Activated naive CD4-positive, alpha-beta T cell treated with anti-CD3 and anti-CD28 coated beads, Interleukin-2, amount 50 U/mL, for 72 hours (primary cell): ENCODE data around the gene PCDHGC5. TPM values are rescaled to one million over a fixed set of nuclear protein-coding genes. Genes with fewer than 3 reads are reported as not detected.
A peak's percentile ranks its signal among the peaks of the same experiment; 100 is the strongest.

Experiments used
- ATAC-seq, 2 donors: fragments of 150-1000 bp; cut with Tn5 transposase; 2 replicates each; pipeline ENCODE4 v1.10.0; 2021; ENCODE audit warnings: mild to moderate bottlenecking in 2 of 2, moderate library complexity in 2 of 2
- DNase-seq, 2 donors: peaks; one replicate each; pipeline ENCODE4 v3.0.0; 2021 to 2022; ENCODE audit warnings: low spot score in 2 of 2
- H3K27ac Mint-ChIP-seq, 2 donors: one replicate each; pipeline ENCODE4 v1.8.0; 2022; ENCODE audit warnings: mild to moderate bottlenecking in 2 of 2, mixed read lengths in 2 of 2
- H3K36me3 Mint-ChIP-seq, 2 donors: one replicate each; pipeline ENCODE4 v1.8.0; 2022; ENCODE audit warnings: mixed read lengths in 2 of 2
- H3K9me3 Mint-ChIP-seq, 2 donors: one replicate each; pipeline ENCODE4 v1.8.0; 2022; ENCODE audit warnings: mixed read lengths in 2 of 2
- total RNA-seq, 2 donors: library from RNA; stranded (reverse); gene quantifications; one replicate each; pipeline ENCODE4 v1.2.3, GENCODE V29; 2022

Gene PCDHGC5
- total RNA-seq, 2 donors from 2014 or later = not detected

DNA sequence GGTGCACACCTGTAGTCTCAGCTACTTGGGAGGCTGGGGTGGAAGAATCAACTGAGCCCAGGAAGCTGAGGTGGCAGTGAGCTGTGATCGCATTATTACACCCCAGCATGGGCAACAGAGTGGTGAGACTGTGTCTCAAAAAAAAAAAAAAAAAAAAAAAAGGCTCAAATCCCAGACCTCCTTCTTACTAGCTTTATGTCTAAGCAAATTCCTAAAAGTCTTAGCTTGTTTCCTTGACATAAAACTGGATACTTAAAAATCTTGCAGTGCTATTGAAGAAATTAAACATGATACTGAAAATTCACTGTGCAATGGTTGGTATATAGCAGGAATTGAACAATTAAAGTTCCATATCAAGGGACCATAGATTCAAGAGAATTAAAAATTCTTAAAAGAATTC lies 45.0 kb downstream of the PCDHGC5 start:
- DNase-seq (no peak), ATAC-seq (no peak)
- Mint-ChIP-seq H3K9me3 (no peaks in the 10 kb centered on the region), H3K27ac (peak overlapping the region in 1 of 2 donors; percentile 25), H3K36me3 (peaks cover 7 to 22% of the 10 kb centered on the region in 2 donors)

DNA sequence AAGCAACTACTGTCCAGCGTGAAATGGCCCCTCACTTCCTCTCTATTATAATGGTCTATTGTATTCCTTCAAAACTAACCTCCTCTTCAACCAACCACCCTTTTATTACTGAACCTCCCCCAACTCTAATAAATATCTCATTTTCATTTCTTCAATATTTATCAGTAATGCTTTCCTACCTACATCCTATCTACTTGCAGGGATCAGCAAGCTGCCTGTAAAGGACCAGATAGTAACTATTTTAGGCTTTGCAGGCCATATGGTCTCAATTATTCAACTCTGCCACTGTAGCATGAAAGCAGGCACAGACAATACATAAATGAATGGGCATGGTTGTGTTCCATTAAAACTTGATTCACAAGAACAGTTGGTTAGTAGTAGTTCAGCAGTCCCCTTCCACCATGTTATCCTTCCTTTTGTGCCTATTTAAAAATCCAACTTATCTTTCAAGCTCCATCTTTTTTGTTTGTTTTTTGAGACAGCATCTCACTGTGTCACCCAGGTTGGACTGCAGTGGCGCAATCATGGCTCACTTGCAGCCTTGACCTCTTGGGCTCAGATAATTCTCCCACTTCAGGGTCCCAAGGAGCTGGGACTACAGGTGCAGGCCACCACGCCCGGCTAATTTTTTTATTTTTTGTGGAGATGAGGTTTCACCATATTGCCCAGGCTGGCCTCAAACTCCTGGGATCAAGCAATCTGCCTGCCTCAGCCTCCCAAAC lies 45.8 kb downstream of the PCDHGC5 start:
- H3K27ac Mint-ChIP-seq = peak overlapping the region; percentile 26 to 27
- DNase-seq = no peak
- H3K36me3 Mint-ChIP-seq = peaks cover 6 to 24% of the 10 kb centered on the region in 2 donors
- H3K9me3 Mint-ChIP-seq = peaks cover 0 to 1% of the 10 kb centered on the region in 2 donors
- no peak for ATAC-seq

Other genes with a start within 250 kb of the PCDHGC5 start
- not detected for gene PCDHB15, start 243.7 kb upstream of the PCDHGC5 start, total RNA-seq
- gene SLC25A2, start 185.0 kb upstream of the PCDHGC5 start, total RNA-seq = under 1 TPM in 1 of 2 donors, not detected in 1; 0.23 TPM
- 10 to 100 TPM; 44.7 to 46.7 TPM for gene TAF7, start 168.3 kb upstream of the PCDHGC5 start, total RNA-seq
- gene PCDHGA1, start 158.6 kb upstream of the PCDHGC5 start, total RNA-seq = under 1 TPM in 1 of 2 donors, not detected in 1; 0.11 TPM
- not detected for gene PCDHGA2, start 150.3 kb upstream of the PCDHGC5 start, total RNA-seq
- not detected for gene PCDHGA3, start 145.3 kb upstream of the PCDHGC5 start, total RNA-seq
- gene PCDHGB1, start 139.0 kb upstream of the PCDHGC5 start, total RNA-seq = not detected
- gene PCDHGA4, start 134.1 kb upstream of the PCDHGC5 start, total RNA-seq = not detected
- gene PCDHGB2, start 129.1 kb upstream of the PCDHGC5 start, total RNA-seq = under 1 TPM; 0.12 to 0.20 TPM
- gene PCDHGA5, start 124.9 kb upstream of the PCDHGC5 start, total RNA-seq = under 1 TPM in 1 of 2 donors, not detected in 1; 0.09 TPM
- under 1 TPM; 0.09 to 0.14 TPM for gene PCDHGB3, start 118.8 kb upstream of the PCDHGC5 start, total RNA-seq
- gene PCDHGA6, start 115.2 kb upstream of the PCDHGC5 start, total RNA-seq = under 1 TPM; 0.08 to 0.09 TPM
- not detected for gene PCDHGA7, start 106.3 kb upstream of the PCDHGC5 start, total RNA-seq
- not detected for gene PCDHGB4, start 101.4 kb upstream of the PCDHGC5 start, total RNA-seq
- gene PCDHGA8, start 96.4 kb upstream of the PCDHGC5 start, total RNA-seq = not detected
- gene PCDHGB5, start 91.1 kb upstream of the PCDHGC5 start, total RNA-seq = under 1 TPM in 1 of 2 donors, not detected in 1; 0.12 TPM
- gene PCDHGA9, start 86.3 kb upstream of the PCDHGC5 start, total RNA-seq = under 1 TPM in 1 of 2 donors, not detected in 1; 0.23 TPM
- under 1 TPM in 1 of 2 donors, not detected in 1; 0.08 TPM for gene PCDHGB6, start 81.1 kb upstream of the PCDHGC5 start, total RNA-seq
- gene PCDHGA10, start 76.1 kb upstream of the PCDHGC5 start, total RNA-seq = not detected
- gene PCDHGB7, start 71.4 kb upstream of the PCDHGC5 start, total RNA-seq = under 1 TPM in 1 of 2 donors, not detected in 1; 0.08 TPM
- under 1 TPM; 0.09 to 0.14 TPM for gene PCDHGA11, start 68.0 kb upstream of the PCDHGC5 start, total RNA-seq
- under 1 TPM; 0.10 to 0.16 TPM for gene PCDHGA12, start 58.6 kb upstream of the PCDHGC5 start, total RNA-seq
- under 1 TPM in 1 of 2 donors, not detected in 1; 0.19 TPM for gene PCDHGC3, start 13.1 kb upstream of the PCDHGC5 start, total RNA-seq
- gene PCDHGC4, start 4.1 kb upstream of the PCDHGC5 start, total RNA-seq = not detected
- gene DIAPH1, start 129.9 kb downstream of the PCDHGC5 start, total RNA-seq = 100 to 1,000 TPM; 184 to 216 TPM
- gene HDAC3, start 147.8 kb downstream of the PCDHGC5 start, total RNA-seq = 100 to 1,000 TPM in 1 of 2 donors, 10 to 100 TPM in 1; 70.7 to 110 TPM
- 10 to 100 TPM; 22.2 to 34.2 TPM for gene RELL2, start 147.9 kb downstream of the PCDHGC5 start, total RNA-seq
- 10 to 100 TPM; 44.9 to 62.9 TPM for gene FCHSD1, start 162.3 kb downstream of the PCDHGC5 start, total RNA-seq
- 1 to 10 TPM; 2.7 to 8.3 TPM for gene ARAP3, start 193.1 kb downstream of the PCDHGC5 start, total RNA-seq